MM.1S (cell line): ENCODE measurements around the gene YIF1A.

Experiments used
- CTCF ChIP-seq: fragments of 300-600 bp; sonication (generic); IDR thresholded peaks from 2 replicates; pipeline ENCODE4 v1.5.1; 2016; ENCODE audit warnings: antibody characterized with exemption, low read length, mixed read lengths
- EZH2 ChIP-seq: fragments of 300-600 bp; sonication (generic); optimal IDR thresholded peaks from 2 replicates; pipeline ENCODE3; 2017; ENCODE audit warnings: low read depth, mild to moderate bottlenecking, antibody characterized with exemption, low read length, mixed read lengths
- EZH2phosphoT487 ChIP-seq: fragments of 300-600 bp; sonication (generic); IDR thresholded peaks from 2 replicates; pipeline ENCODE4 v1.6.1; 2018; ENCODE audit warnings: antibody characterized with exemption, low read length

DNA sequence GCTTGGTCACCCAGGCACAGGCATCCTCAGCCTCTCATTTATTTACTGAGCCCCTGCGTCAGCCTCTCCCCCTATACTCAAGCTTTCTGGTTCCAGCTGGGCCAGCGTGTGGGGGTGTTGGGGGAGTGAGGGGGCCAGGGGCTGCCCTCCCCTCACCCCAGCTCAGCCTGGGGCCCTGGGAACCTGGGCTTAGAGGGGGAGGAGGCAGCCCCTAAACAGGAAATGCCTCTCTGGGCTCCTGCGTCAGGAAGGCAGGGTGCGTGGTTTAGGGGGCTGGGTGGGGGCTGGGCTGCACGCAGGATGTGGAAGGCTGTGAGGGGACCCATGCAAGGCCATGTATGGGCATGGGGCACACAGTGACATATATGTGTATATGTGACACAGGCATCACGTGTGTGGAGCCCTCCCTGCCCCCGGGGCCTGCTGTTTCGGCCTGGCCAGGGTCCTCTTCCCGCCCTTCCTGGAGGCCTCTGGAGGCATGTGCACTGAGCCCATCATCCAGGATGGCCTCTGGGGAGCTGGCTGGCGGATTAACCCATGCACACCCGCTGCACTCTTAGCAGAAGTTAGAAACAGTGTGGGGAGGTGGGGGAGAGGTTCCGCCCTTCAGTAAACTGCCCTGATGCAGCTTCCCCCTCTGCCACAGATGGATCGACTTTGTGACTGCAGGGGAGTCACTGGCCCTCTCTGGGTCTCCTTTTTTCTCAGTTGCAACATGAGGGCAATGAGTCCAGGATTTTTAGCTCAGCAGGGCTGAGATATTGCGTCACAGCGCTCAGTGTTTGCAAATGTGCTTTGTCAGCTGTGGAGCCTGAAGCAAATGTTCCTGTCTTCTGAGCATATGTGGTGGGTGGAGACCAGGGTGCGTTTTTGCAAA lies 29.0 kb upstream of the YIF1A start:
- no peak for TF ChIP-seq CTCF
- no peak for TF ChIP-seq EZH2
- no peak for TF ChIP-seq EZH2phosphoT487
